Amniotic epithelial cell (primary cell): ENCODE measurements around the gene GBP7.
"Not testable (repeated sequence)": the region's sequence is repeated elsewhere in the genome, so short reads cannot be mapped to it uniquely, and the experiment has no call there.

ENCODE experiments used
- DNase-seq: peaks from one replicate; pipeline ENCODE4 v3.0.0-alpha.2; 2010; ENCODE audit warnings: low read depth

The GBP7 gene, protein sequence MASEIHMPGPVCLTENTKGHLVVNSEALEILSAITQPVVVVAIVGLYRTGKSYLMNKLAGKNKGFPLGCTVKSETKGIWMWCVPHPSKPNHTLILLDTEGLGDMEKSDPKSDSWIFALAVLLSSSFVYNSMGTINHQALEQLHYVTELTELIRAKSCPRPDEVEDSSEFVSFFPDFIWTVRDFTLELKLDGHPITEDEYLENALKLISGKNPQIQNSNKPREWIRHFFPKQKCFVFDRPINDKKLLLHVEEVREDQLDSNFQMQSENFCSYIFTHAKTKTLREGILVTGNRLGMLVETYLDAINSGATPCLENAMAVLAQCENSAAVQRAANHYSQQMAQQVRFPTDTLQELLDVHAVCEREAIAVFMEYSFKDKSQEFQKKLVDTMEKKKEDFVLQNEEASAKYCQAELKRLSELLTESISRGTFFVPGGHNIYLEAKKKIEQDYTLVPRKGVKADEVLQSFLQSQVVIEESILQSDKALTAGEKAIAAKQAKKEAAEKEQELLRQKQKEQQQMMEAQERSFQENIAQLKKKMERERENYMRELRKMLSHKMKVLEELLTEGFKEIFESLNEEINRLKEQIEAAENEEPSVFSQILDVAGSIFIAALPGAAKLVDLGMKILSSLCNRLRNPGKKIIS

GRCh38 chr1:89175601-89176256, at the start of gene GBP7:
GBP7 (minus strand) TSS chr1:89176003; CDS start chr1:89171935, 4,068 bp downstream.
- DNase-seq, result no peak

- DNase-seq, result no peak
Observed at GRCh38 chr1:89221341-89221740, 45.5 kb upstream of the GBP7 start.

GRCh38 chr1:89219851-89220250, 44.0 kb upstream of the GBP7 start:
- DNase-seq, result not testable (repeated sequence)

DNA sequence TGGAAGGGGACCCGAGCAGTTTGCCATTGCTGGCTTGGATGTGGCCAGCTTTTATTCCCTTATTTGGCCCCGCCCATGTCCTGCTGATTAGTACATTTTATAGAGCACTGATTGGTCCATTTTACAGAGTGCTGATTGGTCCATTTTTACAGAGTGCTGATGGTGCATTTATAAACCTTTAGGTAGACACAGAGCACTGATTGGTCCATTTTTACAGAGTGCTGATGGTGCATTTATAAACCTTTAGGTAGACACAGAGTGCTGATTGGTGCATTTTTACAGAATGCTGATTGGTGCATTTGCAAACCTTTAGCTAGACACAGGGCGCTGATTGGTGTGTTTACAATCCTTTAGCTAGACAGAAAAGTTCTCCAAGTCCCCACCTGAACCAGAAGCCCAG, 43.1 kb upstream of the GBP7 start:
- DNase-seq, result not testable (repeated sequence)

GRCh38 chr1:89213347-89213746, 37.5 kb upstream of the GBP7 start:
- no peak for DNase-seq

- DNase-seq, result no peak
Observed at GRCh38 chr1:89211035-89211634, 35.3 kb upstream of the GBP7 start.

DNA sequence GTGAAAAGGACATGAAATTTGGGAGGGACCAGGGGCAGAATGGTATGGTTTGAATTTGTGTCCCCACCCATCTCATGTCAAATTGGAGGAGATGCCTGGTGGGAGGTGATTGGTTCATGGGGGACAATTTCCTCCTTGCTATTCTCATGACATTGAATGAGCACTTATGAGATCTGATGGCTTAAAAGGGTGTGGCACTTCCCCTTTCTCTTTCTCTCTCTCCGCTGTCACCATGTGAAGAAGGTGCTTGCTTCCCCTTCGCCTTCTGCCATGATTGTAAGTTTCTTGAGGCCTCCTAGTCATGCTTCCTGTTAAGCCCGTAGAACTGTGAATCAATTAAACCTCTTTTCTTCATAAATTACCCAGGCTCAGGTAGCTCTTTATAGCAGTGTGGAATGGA, 30.6 kb upstream of the GBP7 start:
- DNase-seq, result no peak

GRCh38 chr1:89203166-89203565, 27.4 kb upstream of the GBP7 start:
- DNase-seq, result peak; percentile 36

GRCh38 chr1:89201106-89201794, 25.4 kb upstream of the GBP7 start:
- DNase-seq, result no peak

- DNase-seq, result no peak
Observed at GRCh38 chr1:89200663-89201062, 24.9 kb upstream of the GBP7 start.

- no peak for DNase-seq
Observed at GRCh38 chr1:89199525-89200031, 23.8 kb upstream of the GBP7 start.

DNA sequence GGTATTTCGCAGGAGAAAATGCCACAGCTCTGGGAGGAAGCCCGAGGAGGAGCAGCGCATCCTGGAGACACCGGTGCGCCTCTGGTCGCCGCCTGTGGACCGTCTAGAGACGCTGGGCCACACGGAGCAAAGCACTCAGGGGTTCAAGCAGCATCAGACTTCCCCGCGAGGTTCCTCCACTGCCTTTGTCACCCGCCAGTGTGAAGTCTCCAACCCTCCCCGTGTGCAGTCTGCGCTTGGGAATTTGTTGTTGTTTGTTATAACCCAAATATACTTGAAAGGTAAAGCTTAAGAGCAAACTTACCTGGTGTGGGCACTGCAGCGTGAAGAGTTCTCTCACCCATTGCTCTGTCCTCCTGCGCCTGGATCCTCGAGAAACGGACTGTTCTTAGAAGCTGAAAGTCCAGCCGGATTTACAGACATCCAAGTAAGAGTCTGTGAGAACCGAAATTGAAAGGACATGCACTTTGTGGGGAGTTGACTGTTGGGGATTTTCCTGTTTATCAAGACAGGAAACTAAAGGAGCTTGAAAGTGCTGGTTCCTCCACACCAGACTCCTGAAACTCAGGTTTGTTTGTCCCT, 22.8 kb upstream of the GBP7 start, which contains the start of gene GBP4:
GBP4 (minus strand) TSS at position 452 of the 582 bp plus-strand sequence; CDS start at position 344, 108 bp downstream.
- DNase-seq, result peak; percentile 27

GRCh38 chr1:89198081-89198480, 22.3 kb upstream of the GBP7 start:
- no peak for DNase-seq

GRCh38 chr1:89195476-89195875, 19.7 kb upstream of the GBP7 start:
- DNase-seq, result no peak

GRCh38 chr1:89191314-89191713, 15.5 kb upstream of the GBP7 start:
- DNase-seq, result no peak

- no peak for DNase-seq
Observed at GRCh38 chr1:89190017-89190416, 14.2 kb upstream of the GBP7 start.

- no peak for DNase-seq
Observed at GRCh38 chr1:89179343-89179742, 3.5 kb upstream of the GBP7 start.

DNA sequence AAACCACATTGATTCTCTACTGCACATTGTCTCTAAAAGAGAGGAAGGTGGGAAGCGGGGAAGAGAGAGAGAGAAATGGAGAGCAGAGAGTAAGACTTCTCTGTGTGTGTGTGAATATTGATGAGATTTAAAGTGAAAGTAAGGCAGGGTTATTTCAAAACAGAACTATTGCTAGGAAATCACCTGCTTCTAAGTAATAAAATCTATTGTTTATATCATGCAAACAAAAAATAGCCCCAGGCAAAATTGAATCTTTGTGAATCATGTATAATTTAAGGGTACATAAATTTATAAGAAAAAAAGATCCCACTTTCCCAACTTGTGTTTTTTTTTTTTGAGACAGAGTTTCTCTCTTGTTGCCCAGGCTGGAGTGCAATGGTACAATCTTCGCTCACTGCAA, 1.2 kb upstream of the GBP7 start:
- no peak for DNase-seq

- no peak for DNase-seq
Observed at GRCh38 chr1:89174491-89174890, 1.3 kb downstream of the GBP7 start.

DNA sequence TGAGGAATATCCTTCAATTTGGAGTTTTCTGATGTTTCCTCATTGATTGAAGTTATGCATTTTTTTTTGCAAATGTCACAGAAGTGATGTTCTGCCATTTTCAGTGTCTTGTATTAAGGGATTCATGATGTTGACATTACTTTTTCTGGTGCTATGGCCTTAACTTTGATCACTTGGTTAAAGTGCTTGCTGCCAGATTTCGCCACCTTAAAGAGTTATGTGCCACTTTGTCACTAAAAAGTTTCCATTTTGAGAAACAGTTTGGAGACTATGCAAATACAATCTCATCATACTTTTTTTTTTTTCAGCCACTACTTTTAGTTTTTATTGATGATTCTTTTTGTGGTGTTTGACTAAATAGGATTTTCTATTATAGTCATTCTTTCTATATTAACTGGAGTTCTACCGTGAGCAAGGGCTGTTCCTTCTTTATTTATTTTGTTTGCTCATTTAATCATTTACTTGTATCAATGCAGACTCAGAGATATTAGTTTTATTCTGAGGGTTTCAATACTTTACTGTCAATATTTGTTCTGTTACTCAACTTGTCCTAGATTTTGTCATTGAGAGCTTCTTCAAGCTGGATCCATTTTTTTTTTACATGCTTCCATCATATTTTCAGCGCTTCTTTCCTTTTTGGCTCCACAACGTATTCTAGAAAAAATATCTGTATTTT, 3.2 kb downstream of the GBP7 start:
- DNase-seq, result no peak

DNA sequence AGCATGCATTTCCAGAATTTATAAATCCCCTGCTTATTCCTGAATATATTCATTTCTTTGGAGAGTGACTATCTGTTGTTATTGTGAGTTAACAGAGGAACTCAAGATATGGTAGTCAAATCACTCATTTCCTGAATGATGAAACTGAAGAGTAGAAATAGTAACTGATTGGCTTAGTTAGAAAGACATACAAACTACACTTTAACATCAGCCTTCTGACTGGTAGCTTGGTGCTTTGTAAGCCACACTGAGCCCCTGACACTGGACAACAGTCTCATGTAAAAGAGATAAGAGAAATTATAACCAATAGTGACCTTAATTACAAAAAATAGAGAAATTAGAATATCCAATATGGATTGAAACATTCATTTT, 4.8 kb downstream of the GBP7 start:
- no peak for DNase-seq
